ENCODE measurements around the gene ETV5.

The ETV5 gene

GRCh38 chr3:186069199-186069598 is 39.7 kb downstream of the ETV5 start:
- peaks cover 9% of the 10 kb centered on the region for H3K4me1 ChIP-seq (ENCODE audit: low read depth, poor library complexity, severe bottlenecking)
- H3K79me2 ChIP-seq (ENCODE audit: insufficient read depth, low read depth), result no peaks in the 10 kb centered on the region
- no peak for TF ChIP-seq CTCF (conservative IDR thresholded peaks at IDR 0.05; ENCODE audit: low read depth, low read length)
- H3K27ac ChIP-seq, result no peak overlapping the region
- H3K4me2 ChIP-seq, result no peak overlapping the region
- H3K9ac ChIP-seq, result no peak overlapping the region
- no peak overlapping the region for H3K4me3 ChIP-seq (IDR thresholded peaks at IDR 0.05; ENCODE audit: insufficient read depth, low read depth, low read length)
- no peaks in the 10 kb centered on the region for H3K27me3 ChIP-seq (ENCODE audit: insufficient read depth, low read depth)
- H3K36me3 ChIP-seq (ENCODE audit: insufficient read depth), result no peaks in the 10 kb centered on the region
- H2AFZ ChIP-seq (ENCODE audit: low read depth), result no peak overlapping the region
- no peaks in the 10 kb centered on the region for H4K20me1 ChIP-seq (ENCODE audit: insufficient read depth)

GRCh38 chr3:186068243-186068552 is 40.7 kb downstream of the ETV5 start:
- no peak overlapping the region for H3K4me3 ChIP-seq (IDR thresholded peaks at IDR 0.05; ENCODE audit: insufficient read depth, low read depth, low read length)
- no peak overlapping the region for H3K27ac ChIP-seq
- no peaks in the 10 kb centered on the region for H3K79me2 ChIP-seq (ENCODE audit: insufficient read depth, low read depth)
- no peak overlapping the region for H3K4me2 ChIP-seq
- no peaks in the 10 kb centered on the region for H4K20me1 ChIP-seq (ENCODE audit: insufficient read depth)
- no peaks in the 10 kb centered on the region; the same call in 1 of the 2 replicates for H3K27me3 ChIP-seq (ENCODE audit: insufficient read depth, low read depth)
- peaks cover 9% of the 10 kb centered on the region for H3K4me1 ChIP-seq (ENCODE audit: low read depth, poor library complexity, severe bottlenecking)
- no peaks in the 10 kb centered on the region for H3K36me3 ChIP-seq (ENCODE audit: insufficient read depth)
- H3K9ac ChIP-seq, result no peak overlapping the region
- no peak for TF ChIP-seq CTCF (conservative IDR thresholded peaks at IDR 0.05; ENCODE audit: low read depth, low read length)
- no peak overlapping the region for H2AFZ ChIP-seq (ENCODE audit: low read depth)

- Histone ChIP-seq H3K36me3 (ENCODE audit: insufficient read depth) (no peaks in the 10 kb centered on the region), H3K27me3 (ENCODE audit: insufficient read depth, low read depth) (no peaks in the 10 kb centered on the region; the same call in 1 of the 2 replicates), H3K9ac (no peak overlapping the region), H3K4me3 (IDR thresholded peaks at IDR 0.05; ENCODE audit: insufficient read depth, low read depth, low read length) (no peak overlapping the region), H3K4me2 (peak overlapping the region; percentile 7; the same call in 1 of the 2 replicates), H3K79me2 (ENCODE audit: insufficient read depth, low read depth) (no peaks in the 10 kb centered on the region), H3K27ac (no peak overlapping the region), H2AFZ (ENCODE audit: low read depth) (no peak overlapping the region), H3K4me1 (ENCODE audit: low read depth, poor library complexity, severe bottlenecking) (peaks cover 9% of the 10 kb centered on the region), H4K20me1 (ENCODE audit: insufficient read depth) (no peaks in the 10 kb centered on the region)
- TF ChIP-seq CTCF (conservative IDR thresholded peaks at IDR 0.05; ENCODE audit: low read depth, low read length), result no peak
Observed at GRCh38 chr3:186067360-186068242, 41.3 kb downstream of the ETV5 start.

GRCh38 chr3:186060222-186060621 is 48.7 kb downstream of the ETV5 start:
- H3K36me3 ChIP-seq (ENCODE audit: insufficient read depth), result no peaks in the 10 kb centered on the region
- no peaks in the 10 kb centered on the region for H3K79me2 ChIP-seq (ENCODE audit: insufficient read depth, low read depth)
- H2AFZ ChIP-seq (ENCODE audit: low read depth), result no peak overlapping the region
- peak overlapping the region; percentile 59 for H3K4me2 ChIP-seq
- no peak overlapping the region for H3K9ac ChIP-seq
- H3K27me3 ChIP-seq (ENCODE audit: insufficient read depth, low read depth), result peaks cover 36% of the 10 kb centered on the region
- peaks cover 7% of the 10 kb centered on the region; the same call in 1 of the 2 replicates for H4K20me1 ChIP-seq (ENCODE audit: insufficient read depth)
- H3K27ac ChIP-seq, result no peak overlapping the region
- H3K4me3 ChIP-seq (IDR thresholded peaks at IDR 0.05; ENCODE audit: insufficient read depth, low read depth, low read length), result peak overlapping the region; percentile 51
- peaks cover 35% of the 10 kb centered on the region for H3K4me1 ChIP-seq (ENCODE audit: low read depth, poor library complexity, severe bottlenecking)
- no peak for TF ChIP-seq CTCF (conservative IDR thresholded peaks at IDR 0.05; ENCODE audit: low read depth, low read length)
